GM08714 (cell line): Measurements from ENCODE around the gene DPPA2.

ENCODE experiments used
- H3K4me3 ChIP-seq: fragments of 200-500 bp; sonication (Bioruptor generic); 2 replicates; pipeline ENCODE4 v1.5.1; 2014; ENCODE audit warnings: mild to moderate bottlenecking, low read length, inconsistent platforms
- ZNF274 ChIP-seq: IDR thresholded peaks from 2 replicates; pipeline ENCODE4 v1.6.1; 2012; ENCODE audit warnings: mild to moderate bottlenecking, low read depth, low read length

Gene DPPA2

GRCh38 chr3:109268181-109268580 is 48.1 kb downstream of the DPPA2 start:
- TF ChIP-seq ZNF274, result no peak
- no peak overlapping the region for H3K4me3 ChIP-seq

GRCh38 chr3:109265295-109265694 is 51.0 kb downstream of the DPPA2 start:
- H3K4me3 ChIP-seq, result no peak overlapping the region
- TF ChIP-seq ZNF274, result no peak

- TF ChIP-seq ZNF274, result no peak
Measured at GRCh38 chr3:109257269-109257668, 59.0 kb downstream of the DPPA2 start.

GRCh38 chr3:109254770-109255169 is 61.5 kb downstream of the DPPA2 start:
- TF ChIP-seq ZNF274, result no peak
- H3K4me3 ChIP-seq, result no peak overlapping the region

More at GRCh38 chr3:109257269-109257668, 59.0 kb downstream of the DPPA2 start:
- H3K4me3 ChIP-seq, result no peak overlapping the region

GRCh38 chr3:109252641-109253040 is 63.7 kb downstream of the DPPA2 start:
- no peak overlapping the region for H3K4me3 ChIP-seq
- TF ChIP-seq ZNF274, result no peak
